CD4-positive, alpha-beta T cell treated with Interleukin-17A for 1 hour (primary cell): Measurements from ENCODE around the gene FBXL16.
A peak's percentile ranks its signal among the peaks of the same experiment; 100 is the strongest.

Source experiments
- DNase-seq: peaks from one replicate; pipeline ENCODE4 v3.0.0-alpha.2; 2020

The FBXL16 gene

DNA sequence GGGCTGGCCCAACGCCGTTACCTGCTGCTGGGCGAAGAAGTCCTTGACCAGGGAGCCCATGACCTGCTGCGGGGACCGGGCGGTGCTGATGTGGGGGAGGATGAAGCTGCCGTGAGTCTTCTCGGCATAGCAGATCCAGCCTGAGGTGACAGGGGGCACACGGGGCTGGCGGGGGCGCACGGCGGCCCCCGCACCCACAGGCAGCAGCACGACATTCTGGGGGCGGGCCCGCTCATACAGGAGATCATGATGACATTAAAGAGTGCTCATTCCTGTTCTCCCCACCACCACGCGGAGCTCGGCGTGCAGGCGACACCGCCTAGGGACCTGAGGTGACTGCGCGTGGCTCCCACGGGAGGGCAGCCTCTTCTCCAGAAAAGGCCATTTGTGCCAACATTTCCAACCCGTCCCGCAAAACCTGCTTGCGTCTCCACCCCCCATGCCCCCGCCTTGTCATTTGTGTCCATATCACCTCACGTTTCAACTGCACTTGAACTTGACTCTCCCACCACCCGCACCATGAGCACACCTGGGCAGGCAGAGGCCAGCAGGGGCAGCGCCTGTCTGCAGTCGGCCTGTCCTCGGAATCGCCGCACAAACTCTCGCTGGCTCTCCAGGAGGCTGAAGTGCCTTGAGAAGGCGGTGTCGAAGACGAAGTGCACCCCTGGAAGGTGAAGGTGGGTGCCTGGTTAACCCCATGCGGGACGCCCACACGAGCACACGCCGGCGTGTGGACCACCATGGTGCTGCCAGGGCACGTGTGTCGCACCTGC lies 28.8 kb upstream of the FBXL16 start:
- DNase-seq, result no peak

DNA sequence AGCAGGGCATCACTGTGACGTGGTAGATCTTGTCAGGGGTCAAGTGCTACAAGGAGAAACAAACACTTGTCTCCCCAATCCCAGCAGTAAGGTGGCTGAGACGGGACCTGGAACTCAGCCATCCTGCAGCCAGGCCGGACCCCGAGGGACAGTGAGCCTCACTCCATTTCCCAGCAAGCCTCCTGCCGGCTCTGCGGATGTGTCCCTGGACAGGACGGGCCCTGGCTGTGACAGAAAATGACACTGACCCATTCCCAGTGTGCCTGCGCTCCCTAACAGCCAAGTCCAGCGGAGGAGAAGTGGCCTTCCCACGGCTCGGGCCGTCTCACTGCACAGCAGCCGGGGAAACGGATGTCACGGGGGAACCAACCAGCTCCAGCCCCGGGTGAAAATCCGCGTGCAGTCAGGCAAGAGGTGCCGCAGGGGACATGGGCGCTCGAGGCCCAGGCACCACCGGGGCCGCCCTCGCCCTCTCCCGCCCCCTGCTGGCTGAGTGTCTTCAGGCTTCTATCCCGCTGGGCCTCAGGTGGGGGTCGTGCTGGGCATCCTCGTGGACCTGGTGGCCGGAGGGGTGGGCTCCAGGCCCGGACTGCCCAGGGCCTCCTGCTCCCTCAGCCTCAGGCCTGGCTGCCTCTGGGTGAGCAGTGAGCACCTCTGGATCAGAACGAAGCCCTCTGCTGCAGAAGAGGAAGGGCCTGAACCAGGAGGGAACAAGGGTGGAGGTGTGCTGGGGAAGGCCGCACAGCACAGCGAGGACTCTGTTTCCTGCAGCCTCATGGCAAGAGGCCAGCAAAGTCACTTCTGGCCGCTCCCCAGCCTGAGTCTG lies 28.0 kb upstream of the FBXL16 start:
- no peak for DNase-seq

DNA sequence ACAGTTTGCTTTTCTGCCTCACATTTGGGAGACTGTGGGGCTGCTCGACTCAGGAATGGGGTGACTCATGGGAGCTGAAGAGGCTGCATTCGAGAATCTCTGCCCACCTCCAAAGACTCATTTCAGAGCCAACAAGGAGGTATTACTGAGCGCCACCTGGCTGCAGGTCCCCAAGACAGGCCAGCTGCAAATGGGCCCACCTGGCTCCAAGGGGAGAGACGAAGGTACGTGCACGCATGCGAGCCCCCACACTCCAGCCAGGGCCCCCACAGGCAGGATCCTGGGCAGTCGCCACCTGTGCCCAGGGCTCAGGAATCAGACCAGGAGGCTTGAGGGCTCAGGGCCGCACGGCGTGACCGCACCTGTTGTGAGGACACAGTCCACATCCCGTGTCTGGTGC lies 27.3 kb upstream of the FBXL16 start:
- DNase-seq, result no peak

GRCh38 chr16:732332-732731 lies 26.7 kb upstream of the FBXL16 start:
- no peak for DNase-seq

DNA sequence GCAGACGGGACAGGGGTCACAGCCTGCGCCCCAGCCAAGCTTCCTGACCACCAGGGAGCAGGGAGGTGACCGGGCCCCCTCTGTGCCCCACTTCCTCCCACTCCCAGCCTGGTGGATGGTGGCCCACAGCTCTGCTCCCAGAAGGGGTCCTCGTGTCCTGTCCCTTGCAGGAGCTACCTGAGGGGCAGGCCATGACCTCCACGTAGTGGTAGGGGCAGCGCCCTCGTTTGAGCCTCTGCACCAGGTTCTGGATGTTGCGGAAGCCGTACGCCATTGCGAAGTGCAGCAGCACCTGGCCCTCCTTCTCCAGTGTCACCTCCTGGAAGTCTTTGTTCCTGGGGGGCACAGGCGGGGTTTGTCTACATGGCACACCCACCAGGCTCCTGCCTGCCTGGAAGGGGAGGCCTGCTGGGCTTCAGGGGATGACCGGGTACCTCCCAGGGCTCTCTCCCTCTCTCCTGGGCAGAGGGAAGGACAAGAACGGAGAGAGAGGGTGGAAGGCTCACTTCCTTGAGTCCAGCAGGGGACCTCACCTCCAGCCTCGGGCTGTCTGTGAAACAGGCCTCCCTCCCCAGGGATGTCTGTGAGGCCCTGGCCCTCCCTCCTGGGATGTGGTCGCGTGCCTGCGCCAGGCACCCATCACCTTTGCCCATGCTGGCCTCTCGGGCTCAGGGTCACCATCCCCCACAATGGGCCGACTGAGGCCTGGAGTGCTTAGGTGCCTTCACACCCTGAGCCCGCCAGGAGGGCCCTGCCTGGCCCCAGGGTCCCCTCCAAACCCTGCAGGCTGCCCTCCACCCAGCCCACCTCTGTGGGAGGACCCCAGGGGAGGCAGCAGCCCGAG lies 25.3 kb upstream of the FBXL16 start:
- DNase-seq, result no peak

DNA sequence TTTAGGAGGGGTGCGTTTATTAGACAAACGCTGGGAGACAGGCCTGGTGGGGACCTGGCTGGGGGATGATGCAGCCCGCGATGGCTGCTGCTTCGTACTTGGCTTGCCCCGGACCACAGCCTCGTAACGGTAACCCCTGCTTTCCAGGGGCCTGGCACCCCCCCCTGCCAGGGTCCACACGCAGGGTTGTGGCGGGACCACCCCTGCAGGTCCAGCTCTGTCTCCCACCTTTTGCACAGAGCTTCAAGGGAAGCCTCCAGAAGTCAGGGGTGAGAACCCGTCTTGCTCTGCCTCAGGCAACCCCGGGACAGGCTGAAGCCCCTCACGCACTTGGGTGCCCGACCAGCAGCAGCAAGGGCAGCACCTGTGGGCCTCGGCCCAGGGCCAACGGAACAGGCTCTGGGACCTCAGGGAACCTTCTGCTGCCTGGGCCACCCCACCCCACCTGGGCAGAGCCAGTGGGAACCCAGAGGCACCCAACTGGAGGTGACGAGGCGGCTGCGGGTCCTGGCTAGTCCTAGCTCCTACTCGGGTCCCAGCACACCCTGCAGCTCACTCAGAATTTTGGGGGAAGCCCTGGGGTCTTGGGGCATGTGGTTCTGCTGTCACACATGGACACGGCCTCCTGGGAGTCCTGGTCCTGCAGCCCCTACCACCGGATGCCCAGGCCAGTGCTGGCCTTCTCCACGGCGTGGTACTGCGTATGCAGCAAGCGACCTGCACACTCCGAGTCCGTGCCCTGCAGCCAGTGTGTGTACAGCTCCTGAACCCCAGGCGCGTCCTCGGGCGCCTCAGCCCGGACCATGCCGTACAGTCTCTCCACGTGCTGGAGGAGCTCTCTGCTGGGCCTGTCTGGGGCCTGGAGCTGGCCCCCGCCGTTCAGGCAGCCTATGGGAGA lies 24.4 kb upstream of the FBXL16 start:
- no peak for DNase-seq

DNA sequence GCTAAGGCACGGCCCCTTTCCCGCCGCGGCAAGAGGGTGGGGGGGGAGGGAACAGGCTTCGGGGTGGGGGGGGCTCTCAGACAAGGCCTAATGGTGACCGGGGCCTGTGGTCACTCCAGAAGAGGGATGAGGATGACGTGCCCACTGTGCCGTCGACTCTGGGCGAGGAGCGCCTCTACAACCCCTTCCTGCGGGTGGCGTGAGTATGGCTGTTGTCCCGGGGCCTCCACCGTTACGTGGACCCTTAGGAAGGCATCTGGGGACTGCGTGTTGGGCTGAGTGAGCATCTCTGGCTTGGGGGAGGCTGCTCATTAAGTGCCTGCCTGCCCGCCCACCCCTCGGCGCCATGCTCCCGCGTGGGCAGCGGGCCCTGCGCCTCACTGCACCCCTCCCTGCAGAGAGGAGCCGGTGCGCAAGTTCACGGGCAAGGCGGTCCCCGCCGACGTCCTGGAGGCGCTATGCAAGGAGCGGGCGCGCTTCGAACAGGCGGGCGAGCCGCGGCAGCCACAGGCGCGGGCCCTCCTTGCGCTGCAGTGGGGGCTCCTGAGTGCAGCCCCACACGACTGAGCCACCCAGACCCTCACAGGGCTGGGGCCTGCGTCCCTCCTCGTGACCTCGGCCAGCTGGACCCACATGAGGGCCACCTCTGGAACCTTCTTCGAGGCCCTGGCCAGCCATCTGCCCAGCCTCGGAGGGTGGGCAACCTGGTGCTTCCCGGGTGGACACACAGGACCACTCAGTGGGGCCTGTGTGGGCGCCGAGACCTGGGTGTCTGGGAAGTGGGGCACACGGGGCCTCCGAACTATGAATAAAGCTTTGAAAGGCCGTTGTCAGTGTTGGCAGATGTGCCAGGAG lies 23.5 kb upstream of the FBXL16 start:
- no peak for DNase-seq

DNA sequence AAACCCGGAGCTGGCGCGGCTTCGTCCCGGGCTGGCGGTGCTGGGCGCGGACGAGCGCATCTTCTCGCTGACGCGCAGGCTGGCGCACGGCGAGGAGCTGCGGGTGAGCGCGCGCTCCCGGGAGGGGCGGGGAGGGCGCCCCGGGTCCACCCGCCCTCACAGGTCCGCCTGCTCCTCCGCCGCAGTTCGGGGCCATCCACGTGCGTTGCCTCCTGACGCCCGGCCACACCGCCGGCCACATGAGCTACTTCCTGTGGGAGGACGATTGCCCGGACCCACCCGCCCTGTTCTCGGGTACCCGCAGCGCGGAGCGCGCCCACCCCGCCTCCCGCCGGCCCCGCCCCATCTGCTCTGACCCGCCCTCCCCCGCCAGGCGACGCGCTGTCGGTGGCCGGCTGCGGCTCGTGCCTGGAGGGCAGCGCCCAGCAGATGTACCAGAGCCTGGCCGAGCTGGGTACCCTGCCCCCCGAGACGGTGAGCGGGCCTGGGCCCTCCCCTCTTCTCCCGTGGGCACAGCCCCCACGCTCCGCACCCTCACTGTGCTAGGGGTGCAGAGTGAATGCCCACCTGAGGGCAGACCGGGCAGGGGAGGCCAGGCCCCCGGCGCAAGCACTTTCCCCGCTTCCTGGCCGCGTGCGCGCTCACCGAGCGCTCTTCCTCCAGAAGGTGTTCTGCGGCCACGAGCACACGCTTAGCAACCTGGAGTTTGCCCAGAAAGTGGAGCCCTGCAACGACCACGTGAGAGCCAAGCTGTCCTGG lies 22.7 kb upstream of the FBXL16 start:
- DNase-seq, result peak; percentile 77

DNA sequence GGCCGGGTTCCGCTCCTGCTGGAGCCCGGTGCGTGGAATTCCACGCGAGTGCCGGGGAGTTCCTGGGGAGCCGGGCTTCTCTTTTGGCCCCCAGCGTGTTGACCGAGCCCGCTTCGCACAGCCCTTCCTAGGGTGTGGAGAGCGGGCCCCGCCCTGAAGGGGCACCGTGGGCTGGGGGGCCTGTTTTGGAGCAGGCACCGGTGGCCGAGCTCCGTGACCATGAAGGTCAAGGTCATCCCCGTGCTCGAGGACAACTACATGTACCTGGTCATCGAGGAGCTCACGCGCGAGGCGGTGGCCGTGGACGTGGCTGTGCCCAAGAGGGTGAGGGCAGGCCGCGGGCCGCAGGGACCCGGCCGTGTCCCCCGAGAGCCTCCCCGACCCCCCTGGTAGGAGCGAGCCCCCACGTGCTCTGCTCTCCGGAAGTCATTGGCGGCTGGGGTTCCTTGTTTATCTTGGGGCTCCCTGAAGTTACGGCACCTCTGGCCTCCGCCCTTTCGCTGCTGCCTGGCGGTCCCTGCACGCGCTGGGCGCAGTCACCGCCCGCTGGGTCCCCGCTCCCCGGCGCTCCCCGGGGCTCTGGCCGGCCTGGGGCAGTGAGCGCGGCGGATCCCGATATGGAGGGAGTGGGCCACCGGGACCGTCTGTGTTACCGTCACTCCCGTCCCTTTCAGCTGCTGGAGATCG lies 21.8 kb upstream of the FBXL16 start:
- peak; percentile 39 for DNase-seq

DNA sequence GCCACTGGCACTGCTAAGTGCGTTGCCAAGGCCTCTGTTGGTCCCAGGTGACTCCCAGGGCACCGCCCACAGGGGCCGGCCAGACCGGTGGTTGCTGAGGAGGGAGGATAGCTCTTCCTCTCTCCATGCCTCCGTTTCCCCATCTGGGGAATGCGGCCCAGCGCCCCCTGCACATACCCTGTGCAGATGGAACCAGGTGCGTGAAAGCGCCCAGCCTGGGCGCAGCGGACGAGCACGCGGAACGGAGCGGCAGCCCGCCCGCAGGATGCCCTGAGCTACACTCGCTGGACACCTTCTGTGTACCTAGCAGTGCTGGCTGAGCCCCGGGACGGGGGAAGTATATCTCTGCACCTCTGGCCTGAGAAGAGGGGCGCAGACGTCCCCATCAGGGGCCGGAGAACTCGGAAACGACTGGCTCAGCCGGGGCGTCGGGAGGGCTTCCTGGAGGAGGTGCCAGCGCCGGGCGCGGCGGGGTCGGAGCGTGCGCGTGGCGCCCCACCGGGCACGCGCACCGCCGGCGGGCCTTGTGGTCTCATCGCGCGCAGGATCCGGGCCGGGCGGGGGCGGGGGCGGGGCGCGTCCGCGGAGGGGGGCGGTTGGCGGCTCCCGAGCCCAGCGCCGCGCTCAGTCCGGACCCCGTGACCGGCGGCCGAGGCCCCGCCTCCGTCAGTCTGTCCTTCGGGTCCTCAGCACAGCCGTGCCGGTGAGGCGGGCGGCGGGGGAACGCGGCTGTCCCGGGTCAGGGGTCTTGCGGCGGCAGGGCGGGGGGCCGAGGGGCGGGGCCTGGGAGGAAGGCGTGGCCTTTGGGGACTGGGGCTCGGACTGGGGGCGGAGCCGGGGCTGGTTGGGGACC lies 21.1 kb upstream of the FBXL16 start, which contains the start of the genes CCDC78 and HAGHL:
Gene CCDC78 (minus strand): TSS at position 6 of the 853 bp plus-strand sequence. CDS start 76 bp downstream, outside the sequence.
Gene HAGHL (plus strand): TSS at position 669 of the 853 bp plus-strand sequence. CDS start 404 bp downstream, outside the sequence.
- DNase-seq, result peak; percentile 75

- no peak for DNase-seq
These were observed 20.5 kb upstream of the FBXL16 start for GRCh38 chr16:726188-726437.

- no peak for DNase-seq
These were observed 20.0 kb upstream of the FBXL16 start for GRCh38 chr16:725463-726187.

DNA sequence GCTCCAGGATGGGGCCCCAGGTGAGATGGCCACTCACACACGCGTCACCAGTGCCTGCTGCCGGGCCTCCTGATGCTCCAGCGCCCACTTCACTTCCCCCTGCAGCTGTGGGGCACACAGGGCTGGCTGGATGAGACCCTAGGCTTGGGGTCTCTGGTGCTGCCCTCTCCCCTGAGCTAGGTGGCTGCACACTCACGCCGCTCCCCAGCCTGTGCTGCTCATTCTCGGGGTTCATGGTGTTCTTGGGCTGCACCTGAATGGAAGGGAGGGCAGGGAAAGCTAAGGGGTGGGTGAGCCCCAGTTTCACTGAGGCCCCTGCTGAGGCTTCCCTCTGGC lies 19.4 kb upstream of the FBXL16 start:
- no peak for DNase-seq

DNA sequence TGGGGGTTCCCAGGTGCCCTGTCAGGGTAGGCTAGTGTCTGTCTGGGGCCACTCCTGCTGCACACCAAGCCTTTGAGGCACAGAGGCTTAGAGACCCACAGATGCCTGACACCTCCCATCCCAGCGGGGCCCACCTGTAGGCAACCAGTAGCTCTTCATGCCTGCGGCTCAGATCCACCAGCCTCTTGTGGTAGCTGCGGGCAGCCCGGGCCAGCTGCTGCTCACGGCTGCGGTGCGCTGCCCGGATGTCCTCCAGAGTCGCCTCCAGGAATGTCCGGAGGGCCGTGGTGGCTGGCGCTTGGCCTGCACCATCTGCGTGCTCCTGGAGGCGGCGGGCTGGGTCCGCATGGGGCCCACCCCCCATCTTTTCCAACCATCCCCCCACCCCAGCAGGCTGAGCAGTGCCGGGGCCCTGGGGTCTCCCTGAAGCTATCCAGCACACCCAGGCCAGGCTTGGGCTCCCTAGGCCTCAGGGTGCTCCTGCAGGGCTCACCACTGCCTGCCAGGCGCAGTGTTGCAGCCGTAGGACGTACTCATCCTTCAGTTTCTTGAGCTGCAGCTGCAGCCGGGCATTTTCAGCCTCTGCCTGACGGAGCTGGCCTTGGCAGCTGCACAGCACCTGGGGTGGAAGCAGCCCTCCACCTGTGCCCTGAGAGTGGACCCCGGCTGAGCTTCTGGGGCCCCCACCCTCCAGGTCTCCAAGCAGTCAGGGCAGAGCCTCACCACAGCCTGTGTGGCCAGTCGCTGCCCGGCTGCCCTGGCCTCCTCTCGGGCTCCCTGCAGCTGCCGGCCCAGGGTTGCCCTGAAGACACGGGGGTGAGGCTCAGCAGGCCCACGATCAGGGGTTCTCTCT lies 18.8 kb upstream of the FBXL16 start:
- no peak for DNase-seq

DNA sequence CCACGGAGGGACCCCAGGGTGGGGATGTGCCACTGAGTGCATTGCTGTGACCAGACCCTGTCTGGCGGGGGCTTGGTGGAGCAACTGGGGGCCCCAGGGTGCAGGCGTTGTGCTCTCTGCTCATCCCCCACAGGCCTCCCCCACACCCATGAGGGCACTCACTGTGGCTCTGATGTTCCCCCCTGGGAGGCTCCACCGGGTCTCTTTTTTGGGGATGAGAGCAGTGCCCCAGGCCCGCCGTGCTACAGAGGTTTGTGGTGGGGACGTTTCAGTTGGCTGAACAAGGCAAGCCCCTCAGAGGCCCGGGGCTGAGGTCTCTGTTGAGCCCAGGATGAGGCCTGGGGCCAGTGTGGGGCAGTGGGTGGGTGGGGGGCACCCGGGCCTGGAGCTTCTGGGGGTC lies 18.1 kb upstream of the FBXL16 start:
- no peak for DNase-seq

DNA sequence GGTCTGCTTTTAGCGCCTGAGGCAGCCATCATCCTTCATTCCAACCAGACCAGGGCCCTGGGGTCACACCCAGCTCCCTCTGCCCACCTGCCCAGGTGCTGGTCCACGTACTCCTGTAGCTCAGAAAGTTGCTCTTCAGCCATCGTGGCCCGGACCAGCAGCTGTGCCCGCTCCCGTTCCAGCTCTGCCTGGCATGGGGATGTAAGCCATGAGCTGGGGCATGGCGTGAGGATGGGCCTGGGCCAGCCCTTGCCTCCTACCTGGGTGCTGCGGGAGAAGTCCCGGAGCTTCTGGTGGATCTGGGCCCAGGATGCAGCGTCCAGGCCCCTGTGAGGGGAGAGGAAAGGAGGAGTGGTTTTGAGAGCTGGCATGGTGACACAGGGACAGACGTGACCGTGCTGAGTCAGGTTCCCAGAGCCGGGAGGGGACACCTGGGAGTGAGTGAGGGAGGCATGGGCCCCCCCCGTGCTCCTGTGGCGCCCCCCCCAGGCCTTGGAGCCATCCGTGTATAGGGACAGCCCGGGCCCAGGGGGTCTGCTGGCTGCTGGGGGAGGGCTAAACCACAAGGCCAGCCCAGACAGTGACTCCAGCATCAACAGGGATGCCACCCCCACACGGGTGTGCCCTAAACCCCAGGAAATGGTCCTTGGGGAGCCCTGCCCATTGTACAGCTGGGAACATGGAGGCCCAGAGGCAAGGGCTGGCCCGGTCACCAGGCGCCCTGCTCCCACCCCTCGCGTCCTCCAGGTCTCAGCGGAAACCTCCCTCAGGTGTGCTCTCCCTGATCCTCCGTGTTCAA lies 17.4 kb upstream of the FBXL16 start:
- no peak for DNase-seq
